ENCODE data around the gene RPH3AL.

RPH3AL gene

DNA sequence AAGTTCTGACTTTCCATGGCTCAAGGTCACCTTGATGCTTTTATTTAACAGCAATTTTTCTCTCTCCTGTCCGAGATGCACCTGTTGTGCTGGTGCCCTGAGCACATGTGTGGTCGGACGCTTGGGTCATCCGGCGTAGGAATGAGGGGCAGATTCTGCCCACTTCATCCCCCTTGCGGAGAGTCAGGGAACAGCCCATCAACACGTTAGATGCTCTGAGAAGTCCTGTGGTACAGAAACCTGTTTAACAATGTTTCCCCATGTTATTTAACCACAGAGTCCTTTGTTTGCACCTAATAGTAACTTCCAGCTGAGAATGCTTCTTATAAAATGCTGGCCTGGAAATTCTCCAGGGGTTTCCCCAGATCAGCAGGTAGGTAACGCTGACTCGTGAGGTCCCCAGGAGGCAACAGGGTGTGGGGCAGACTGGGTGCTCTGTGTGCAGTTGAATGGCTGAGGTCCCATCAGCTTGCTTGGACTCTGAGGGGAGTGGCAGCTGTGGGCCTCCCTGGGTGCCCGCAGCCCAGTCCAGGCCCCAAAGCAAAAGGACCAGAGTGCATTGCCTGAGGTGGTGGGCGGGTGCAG, 189.0 kb downstream of the RPH3AL start:
- DNase-seq (ENCODE audit: low read depth) = no peak
- TF ChIP-seq MYC (IDR thresholded peaks at IDR 0.05; ENCODE audit: low read depth, low read length) (no peak), POLR2A (IDR thresholded peaks at IDR 0.05; ENCODE audit: extremely low read depth, insufficient read length) (no peak)
- TF ChIP-seq, protein P1, sequence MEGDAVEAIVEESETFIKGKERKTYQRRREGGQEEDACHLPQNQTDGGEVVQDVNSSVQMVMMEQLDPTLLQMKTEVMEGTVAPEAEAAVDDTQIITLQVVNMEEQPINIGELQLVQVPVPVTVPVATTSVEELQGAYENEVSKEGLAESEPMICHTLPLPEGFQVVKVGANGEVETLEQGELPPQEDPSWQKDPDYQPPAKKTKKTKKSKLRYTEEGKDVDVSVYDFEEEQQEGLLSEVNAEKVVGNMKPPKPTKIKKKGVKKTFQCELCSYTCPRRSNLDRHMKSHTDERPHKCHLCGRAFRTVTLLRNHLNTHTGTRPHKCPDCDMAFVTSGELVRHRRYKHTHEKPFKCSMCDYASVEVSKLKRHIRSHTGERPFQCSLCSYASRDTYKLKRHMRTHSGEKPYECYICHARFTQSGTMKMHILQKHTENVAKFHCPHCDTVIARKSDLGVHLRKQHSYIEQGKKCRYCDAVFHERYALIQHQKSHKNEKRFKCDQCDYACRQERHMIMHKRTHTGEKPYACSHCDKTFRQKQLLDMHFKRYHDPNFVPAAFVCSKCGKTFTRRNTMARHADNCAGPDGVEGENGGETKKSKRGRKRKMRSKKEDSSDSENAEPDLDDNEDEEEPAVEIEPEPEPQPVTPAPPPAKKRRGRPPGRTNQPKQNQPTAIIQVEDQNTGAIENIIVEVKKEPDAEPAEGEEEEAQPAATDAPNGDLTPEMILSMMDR (IDR thresholded peaks at IDR 0.05; ENCODE audit: low read depth, low read length) = no peak
- TF ChIP-seq, protein P2, sequence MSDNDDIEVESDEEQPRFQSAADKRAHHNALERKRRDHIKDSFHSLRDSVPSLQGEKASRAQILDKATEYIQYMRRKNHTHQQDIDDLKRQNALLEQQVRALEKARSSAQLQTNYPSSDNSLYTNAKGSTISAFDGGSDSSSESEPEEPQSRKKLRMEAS (IDR thresholded peaks at IDR 0.05; ENCODE audit: low read depth, low read length) = no peak
- no peak overlapping the region for H3K4me3 ChIP-seq (ENCODE audit: low read depth, low read length)

DNA sequence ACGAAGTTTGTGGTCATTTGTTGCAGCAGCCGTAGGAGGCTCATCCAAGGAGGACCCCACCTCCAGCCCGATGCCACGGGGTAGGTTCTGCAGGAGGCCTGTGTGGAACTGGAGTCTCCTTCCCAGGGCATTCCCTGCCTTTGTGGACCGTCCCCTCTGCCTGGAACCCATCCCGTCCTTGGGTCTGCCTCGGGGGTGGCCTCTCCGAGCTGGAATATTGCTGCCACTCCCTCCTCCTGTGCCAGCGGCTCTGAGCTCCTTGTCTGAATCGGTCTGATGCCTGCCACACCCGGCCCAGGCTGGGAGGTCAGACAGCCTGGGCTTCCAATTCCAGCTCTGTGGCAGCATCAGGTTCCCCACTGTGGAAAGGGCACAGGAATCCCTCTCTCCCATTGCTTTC, 189.9 kb downstream of the RPH3AL start:
- no peak overlapping the region for H3K4me3 ChIP-seq (ENCODE audit: low read depth, low read length)
- TF ChIP-seq MYC (IDR thresholded peaks at IDR 0.05; ENCODE audit: low read depth, low read length) (no peak), POLR2A (IDR thresholded peaks at IDR 0.05; ENCODE audit: extremely low read depth, insufficient read length) (no peak)
- TF ChIP-seq, protein P1 (IDR thresholded peaks at IDR 0.05; ENCODE audit: low read depth, low read length) = no peak
- TF ChIP-seq, protein P2 (IDR thresholded peaks at IDR 0.05; ENCODE audit: low read depth, low read length) = no peak
- no peak for DNase-seq (ENCODE audit: low read depth)

Data from NB4 (cell line).